Mesendoderm (in vitro differentiated cells): ENCODE results near the gene SNAPC2.
"Not testable (repeated sequence)": the region's sequence is repeated elsewhere in the genome, so short reads cannot be mapped to it uniquely, and the experiment has no call there.

Experiments
- DNase-seq: peaks from one replicate; pipeline ENCODE4 v3.0.0; 2013
- H2AK5ac ChIP-seq: 2 replicates; pipeline ENCODE4 v1.6.1; 2013; ENCODE audit warnings: low read length, inconsistent platforms
- H2BK120ac ChIP-seq: 2 replicates; pipeline ENCODE4 v1.6.1; 2013; ENCODE audit warnings: low read depth, mild to moderate bottlenecking, low read length, moderate library complexity, mixed read lengths
- H2BK15ac ChIP-seq: replicated peaks from 2 replicates; pipeline ENCODE4 v1.6.1; 2013; ENCODE audit warnings: low read depth, mild to moderate bottlenecking, moderate library complexity
- H2BK5ac ChIP-seq: 2 replicates; pipeline ENCODE4 v1.6.1; 2013; ENCODE audit warnings: low read length, inconsistent platforms
- H3K18ac ChIP-seq: 2 replicates; pipeline ENCODE4 v1.6.1; 2013; ENCODE audit warnings: mild to moderate bottlenecking, low read length, mixed read lengths
- H3K23ac ChIP-seq: one replicate; pipeline ENCODE4 v1.6.1; 2013; ENCODE audit warnings: low read length
- H3K27ac ChIP-seq: 2 replicates; pipeline ENCODE4 v1.5.1; 2013; ENCODE audit warnings: low read depth, mild to moderate bottlenecking, inconsistent platforms, low read length, moderate library complexity
- H3K27me3 ChIP-seq: 2 replicates; pipeline ENCODE4 v1.6.1; 2013; ENCODE audit warnings: low read length, control low read depth, mild to moderate bottlenecking, inconsistent platforms; ENCODE audit not compliant: insufficient read depth, poor library complexity
- H3K36me3 ChIP-seq: 2 replicates; pipeline ENCODE4 v1.6.1; 2013; ENCODE audit warnings: low read length, inconsistent platforms; ENCODE audit not compliant: control insufficient read depth, insufficient read depth
- H3K4ac ChIP-seq: one replicate; pipeline ENCODE4 v1.6.1; 2013; ENCODE audit warnings: low read depth, mild to moderate bottlenecking, low read length, moderate library complexity
- H3K4me1 ChIP-seq: 2 replicates; pipeline ENCODE4 v1.6.1; 2013; ENCODE audit warnings: low read depth, low read length, inconsistent platforms; ENCODE audit not compliant: control insufficient read depth
- H3K4me2 ChIP-seq: 2 replicates; pipeline ENCODE4 v1.6.1; 2013; ENCODE audit warnings: low read length
- H3K4me3 ChIP-seq: 2 replicates; pipeline ENCODE4 v1.5.1; 2013; ENCODE audit warnings: mild to moderate bottlenecking, low read length
- H3K56ac ChIP-seq: one replicate; pipeline ENCODE4 v1.6.1; 2013; ENCODE audit warnings: low read length
- H3K79me1 ChIP-seq: 2 replicates; pipeline ENCODE4 v1.6.1; 2013; ENCODE audit warnings: low read length, inconsistent platforms
- H3K79me2 ChIP-seq: 2 replicates; pipeline ENCODE4 v1.6.1; 2013; ENCODE audit warnings: mild to moderate bottlenecking, low read length; ENCODE audit not compliant: control insufficient read depth, insufficient read depth
- H3K9ac ChIP-seq: 2 replicates; pipeline ENCODE4 v1.6.1; 2013; ENCODE audit warnings: low read length, inconsistent platforms
- H4K5ac ChIP-seq: one replicate; pipeline ENCODE4 v1.6.1; 2013; ENCODE audit warnings: low read length
- H4K8ac ChIP-seq: one replicate; pipeline ENCODE4 v1.6.1; 2013; ENCODE audit warnings: low read depth, mild to moderate bottlenecking, control low read depth, low read length, moderate library complexity
- WGBS: extraction: QIAGEN DNeasy Blood & Tissue Kit; methylation state at CpG from one replicate; pipeline ENCODE4 v1.1.7; 2013; ENCODE audit warnings: low lambda C conversion rate, missing lambda C conversion rate; ENCODE audit not compliant: insufficient coverage; ENCODE audit errors: extremely low coverage; 5-methylcytosine and 5-hydroxymethylcytosine counted together

The SNAPC2 gene

GRCh38 chr19:7928334-7928706 lies 8.2 kb downstream of the SNAPC2 start:
- Histone ChIP-seq H3K4ac (no peak overlapping the region), H2BK120ac (no peak overlapping the region), H3K4me2 (no peak overlapping the region), H2BK5ac (no peak overlapping the region), H4K8ac (no peak overlapping the region), H3K27ac (no peak overlapping the region), H3K56ac (no peak overlapping the region), H3K36me3 (peaks cover 7% of the 10 kb centered on the region), H3K4me1 (no peaks in the 10 kb centered on the region), H3K9ac (no peak overlapping the region), H2BK15ac (no peak overlapping the region), H3K23ac (no peak overlapping the region), H2AK5ac (no peak overlapping the region), H3K27me3 (no peaks in the 10 kb centered on the region), H3K79me1 (no peaks in the 10 kb centered on the region), H3K18ac (no peak overlapping the region), H3K79me2 (no peaks in the 10 kb centered on the region), H4K5ac (no peak overlapping the region), H3K4me3 (no peak overlapping the region)
- no peak for DNase-seq
- WGBS = no CpG with 5 or more reads among the region's 9 CpGs

- no CpG with 5 or more reads among the region's 24 CpGs for WGBS
- no peak overlapping the region for H2AK5ac ChIP-seq
- H3K56ac ChIP-seq = no peak overlapping the region
- no peak overlapping the region for H2BK120ac ChIP-seq
- no peaks in the 10 kb centered on the region for H3K27me3 ChIP-seq
- H3K9ac ChIP-seq = no peak overlapping the region
- no peaks in the 10 kb centered on the region for H3K79me2 ChIP-seq
- H3K4me3 ChIP-seq = no peak overlapping the region
- H2BK15ac ChIP-seq = no peak overlapping the region
- H3K4ac ChIP-seq = no peak overlapping the region
- H3K18ac ChIP-seq = no peak overlapping the region
- H2BK5ac ChIP-seq = no peak overlapping the region
- H3K4me1 ChIP-seq = no peaks in the 10 kb centered on the region
- no peak overlapping the region for H4K5ac ChIP-seq
- peaks cover 8% of the 10 kb centered on the region for H3K36me3 ChIP-seq
- no peak overlapping the region for H3K23ac ChIP-seq
- no peaks in the 10 kb centered on the region for H3K79me1 ChIP-seq
- H4K8ac ChIP-seq = no peak overlapping the region
- H3K4me2 ChIP-seq = no peak overlapping the region
- no peak overlapping the region for H3K27ac ChIP-seq
- peak; percentile 91 for DNase-seq
Observed at GRCh38 chr19:7928741-7929701, 8.9 kb downstream of the SNAPC2 start.

GRCh38 chr19:7930030-7930429 lies 9.9 kb downstream of the SNAPC2 start:
- H2BK120ac ChIP-seq, H3K27ac ChIP-seq, H3K79me1 ChIP-seq, H3K79me2 ChIP-seq, H3K27me3 ChIP-seq, H2BK15ac ChIP-seq, H3K56ac ChIP-seq, H3K18ac ChIP-seq, H3K4ac ChIP-seq, H3K9ac ChIP-seq, H3K4me2 ChIP-seq, H4K8ac ChIP-seq, H3K4me1 ChIP-seq, H2AK5ac ChIP-seq, H3K23ac ChIP-seq, H4K5ac ChIP-seq, H3K4me3 ChIP-seq, DNase-seq, H2BK5ac ChIP-seq: not testable (repeated sequence)
- peaks cover 10% of the 10 kb centered on the region for H3K36me3 ChIP-seq
- no CpG with 5 or more reads among the region's 11 CpGs for WGBS

GRCh38 chr19:7930765-7931164 lies 10.6 kb downstream of the SNAPC2 start:
- Histone ChIP-seq H3K23ac (no peak overlapping the region), H2AK5ac (no peak overlapping the region), H3K9ac (no peak overlapping the region), H3K18ac (no peak overlapping the region), H3K79me1 (no peaks in the 10 kb centered on the region), H3K4me1 (no peaks in the 10 kb centered on the region), H3K36me3 (peaks cover 11% of the 10 kb centered on the region), H3K27me3 (no peaks in the 10 kb centered on the region), H3K27ac (no peak overlapping the region), H3K4ac (no peak overlapping the region), H4K5ac (no peak overlapping the region), H3K56ac (no peak overlapping the region), H4K8ac (no peak overlapping the region), H2BK120ac (no peak overlapping the region), H3K4me3 (no peak overlapping the region), H3K79me2 (no peaks in the 10 kb centered on the region), H3K4me2 (no peak overlapping the region), H2BK5ac (no peak overlapping the region), H2BK15ac (no peak overlapping the region)
- DNase-seq = no peak
- WGBS = no CpG with 5 or more reads among the region's 7 CpGs

- H3K23ac ChIP-seq = no peak overlapping the region
- no peaks in the 10 kb centered on the region for H3K79me2 ChIP-seq
- no peak overlapping the region for H3K4me2 ChIP-seq
- no peaks in the 10 kb centered on the region for H3K4me1 ChIP-seq
- H4K5ac ChIP-seq = no peak overlapping the region
- H2BK15ac ChIP-seq = no peak overlapping the region
- no peak overlapping the region for H3K27ac ChIP-seq
- DNase-seq = no peak
- H3K56ac ChIP-seq = no peak overlapping the region
- H3K4me3 ChIP-seq = no peak overlapping the region
- no peak overlapping the region for H2AK5ac ChIP-seq
- no peaks in the 10 kb centered on the region for H3K27me3 ChIP-seq
- no CpG with 5 or more reads among the region's 36 CpGs for WGBS
- H3K4ac ChIP-seq = no peak overlapping the region
- H3K79me1 ChIP-seq = no peaks in the 10 kb centered on the region
- H3K36me3 ChIP-seq = peaks cover 11% of the 10 kb centered on the region
- H2BK120ac ChIP-seq = no peak overlapping the region
- no peak overlapping the region for H4K8ac ChIP-seq
- no peak overlapping the region for H3K9ac ChIP-seq
- no peak overlapping the region for H3K18ac ChIP-seq
- no peak overlapping the region for H2BK5ac ChIP-seq
Observed at GRCh38 chr19:7931221-7932061, 11.3 kb downstream of the SNAPC2 start.
